Fibroblast of peridontal ligament (primary cell): ENCODE results near the gene KIF9.
"Not testable (repeated sequence)": the region's sequence is repeated elsewhere in the genome, so short reads cannot be mapped to it uniquely, and the experiment has no call there.

Source experiments
- DNase-seq: peaks from one replicate; pipeline ENCODE4 v3.0.0-alpha.2; 2010; ENCODE audit errors: extremely low read depth

The KIF9 gene

GRCh38 chr3:47193871-47194859 lies 88.4 kb downstream of the KIF9 start:
- DNase-seq = peak; percentile 59

GRCh38 chr3:47186285-47186684 lies 96.3 kb downstream of the KIF9 start:
- no peak for DNase-seq

DNA sequence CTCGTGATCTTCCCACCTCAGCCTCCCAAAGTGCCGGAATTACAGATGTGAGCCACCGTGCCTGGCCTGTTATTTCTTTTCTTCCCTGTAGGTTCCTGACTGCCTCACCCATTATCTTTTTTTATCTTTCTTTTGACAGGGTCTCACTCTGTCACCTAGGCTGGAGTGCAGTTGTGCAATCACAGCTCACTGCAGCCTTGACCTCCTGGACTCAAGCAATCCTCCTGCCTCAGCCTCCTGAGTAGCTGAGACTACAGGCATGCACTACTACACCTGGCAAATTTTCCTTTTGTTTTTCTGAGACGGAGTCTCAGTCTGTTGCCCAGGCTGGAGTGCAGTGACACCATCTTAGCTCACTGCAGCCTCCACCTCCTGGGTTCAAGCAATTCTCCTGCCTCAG lies 100.9 kb downstream of the KIF9 start:
- DNase-seq = not testable (repeated sequence)

DNA sequence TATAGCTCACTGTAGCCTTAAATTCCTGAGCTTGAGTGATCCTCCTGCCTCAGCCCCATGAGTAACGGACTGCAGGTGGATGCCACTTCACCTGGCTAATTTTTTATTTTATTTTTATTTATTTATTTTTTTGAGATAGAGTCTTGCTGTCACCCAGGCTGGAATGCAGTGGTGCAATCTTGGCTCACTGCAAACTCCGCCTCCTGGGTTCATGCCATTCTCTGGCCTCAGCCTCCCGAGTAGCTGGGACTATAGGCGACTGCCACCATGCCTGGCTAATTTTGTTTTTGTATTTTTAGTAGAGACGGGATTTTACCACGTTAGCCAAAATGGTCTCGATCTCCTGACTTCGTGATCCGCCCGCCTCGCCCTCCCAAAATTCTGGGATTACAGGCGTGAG lies 102.6 kb downstream of the KIF9 start:
- not testable (repeated sequence) for DNase-seq
